NCI-H345 treated with DMSO at 0.1 percent for 48 hours (cell line): ENCODE data around the gene RRAS.

ENCODE experiments used
- DNase-seq: peaks from one replicate; lab custom pipeline; 2025; ENCODE audit not compliant: unreplicated experiment; lab: John Stamatoyannopoulos, UW

RRAS gene

DNA sequence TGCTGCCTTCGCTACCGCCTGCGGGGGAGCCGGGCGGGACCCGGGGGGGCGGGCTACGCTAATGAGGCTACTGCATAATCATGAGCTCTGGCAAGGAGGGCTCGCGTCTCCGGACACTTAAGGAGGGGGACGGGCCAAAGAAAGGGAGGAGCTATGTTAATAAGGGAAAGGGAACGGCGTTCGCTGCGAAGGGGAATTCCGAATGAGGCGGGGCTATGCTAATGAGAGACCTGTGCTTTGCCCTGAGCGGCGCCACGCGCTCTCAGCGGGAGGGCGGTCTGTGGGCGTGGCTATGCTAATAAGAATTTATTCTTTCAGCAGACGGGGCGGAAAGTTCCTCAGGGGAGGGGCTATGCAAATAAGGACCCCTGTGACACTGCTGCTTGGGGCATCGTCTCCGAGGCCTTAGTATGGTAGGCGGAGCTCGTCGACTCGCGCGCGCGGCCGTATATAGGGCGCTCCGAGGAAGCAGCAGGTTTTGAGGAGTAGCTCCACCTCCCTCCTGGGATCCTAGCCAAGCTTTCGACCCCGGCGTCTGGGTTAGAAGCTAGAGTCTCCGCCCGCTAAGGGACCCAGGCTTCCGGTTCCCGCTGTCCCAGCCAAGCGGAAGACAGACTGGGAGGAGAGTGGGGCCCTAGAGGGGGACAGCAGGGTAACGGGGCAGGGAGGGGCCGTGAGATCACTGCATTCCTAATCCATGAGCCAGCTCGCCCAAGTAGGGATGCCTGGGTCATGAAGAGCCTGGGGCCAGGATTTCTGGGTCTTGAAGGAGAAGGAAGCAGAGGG lies at the start of gene RRAS:
Gene RRAS (minus strand): TSS at position 31 of the 786 bp plus-strand sequence. CDS start 45 bp downstream, outside the sequence.
- DNase-seq: peak; percentile 78

DNA sequence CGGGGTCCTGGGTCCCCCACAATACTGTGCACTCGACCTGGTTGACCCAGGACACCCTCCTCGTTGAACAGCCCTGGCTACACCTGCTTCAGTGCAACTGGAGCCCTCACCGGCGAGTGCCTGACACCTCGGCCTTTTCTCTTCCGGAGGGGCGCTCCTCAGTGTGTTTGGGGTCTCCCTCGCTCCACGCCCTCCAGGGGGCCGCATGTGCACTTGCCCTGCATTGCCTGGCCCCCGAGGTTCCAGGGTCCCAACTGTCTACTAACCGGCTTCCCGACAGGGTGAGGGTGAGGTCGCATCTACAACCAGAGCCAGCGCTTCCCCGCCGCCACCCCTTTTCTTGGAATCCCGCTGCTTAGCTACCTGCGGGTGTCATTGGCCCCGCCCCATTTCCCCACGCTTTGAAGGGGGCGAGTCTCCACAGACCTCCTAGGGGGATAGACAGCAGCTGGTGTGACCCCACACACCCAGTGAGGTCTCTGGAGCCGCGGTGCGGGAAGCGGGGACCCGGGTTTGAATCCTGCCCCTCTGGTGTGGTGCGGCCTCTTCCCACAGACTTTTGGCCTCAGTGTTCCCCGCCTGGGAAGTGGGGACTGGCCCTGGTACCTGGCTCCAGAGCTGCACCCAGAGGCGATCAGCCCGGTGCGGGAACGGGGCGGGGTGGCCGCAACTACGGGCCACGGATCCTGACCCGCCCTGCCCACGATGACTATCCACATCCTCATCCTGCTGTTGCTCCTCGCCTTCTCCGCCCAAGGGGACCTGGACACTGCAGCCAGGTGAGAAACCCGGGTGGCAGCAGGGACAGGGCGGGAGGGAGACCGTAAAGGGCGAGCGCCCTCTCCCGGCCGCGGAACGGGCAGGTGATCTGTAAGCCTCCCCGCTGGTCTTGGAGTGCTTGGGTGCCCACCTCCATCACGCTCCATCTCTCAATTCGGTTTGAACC lies 49.5 kb upstream of the RRAS start, which contains the start of gene ADM5:
Gene ADM5 (plus strand): TSS at position 462 of the 946 bp plus-strand sequence. CDS start 244 bp downstream, at position 706.
- DNase-seq: peak; percentile 30

DNA sequence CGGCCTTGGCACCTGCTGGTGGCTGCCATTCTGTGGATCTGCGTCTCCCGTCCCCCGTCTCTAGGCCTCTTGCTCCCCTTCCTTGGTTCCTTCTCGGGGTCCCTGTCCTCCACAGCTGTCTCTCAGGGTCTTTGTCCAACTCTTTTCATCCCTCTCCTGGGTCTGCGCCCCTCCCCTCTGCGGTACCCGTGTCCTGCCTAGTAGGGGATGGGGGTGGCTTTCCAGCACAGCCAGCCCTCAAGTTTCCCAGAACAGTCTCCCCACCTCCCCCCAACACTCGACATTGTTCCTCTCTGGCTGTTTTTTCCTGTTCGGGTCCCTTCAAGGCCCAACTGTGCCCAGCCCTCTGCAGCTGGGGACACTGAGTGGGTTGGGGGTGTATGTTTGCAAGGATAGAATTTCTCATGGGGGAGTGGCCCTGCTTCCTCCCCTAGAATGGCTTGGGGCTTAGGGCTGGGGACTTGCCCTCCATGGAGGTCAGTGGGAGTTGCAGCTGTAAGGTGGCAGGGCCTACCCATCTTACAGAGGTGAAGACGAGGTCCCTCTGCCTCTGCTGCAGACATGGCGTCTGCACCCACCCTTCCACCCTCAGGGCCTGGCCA lies 48.7 kb upstream of the RRAS start:
- DNase-seq: no peak

DNA sequence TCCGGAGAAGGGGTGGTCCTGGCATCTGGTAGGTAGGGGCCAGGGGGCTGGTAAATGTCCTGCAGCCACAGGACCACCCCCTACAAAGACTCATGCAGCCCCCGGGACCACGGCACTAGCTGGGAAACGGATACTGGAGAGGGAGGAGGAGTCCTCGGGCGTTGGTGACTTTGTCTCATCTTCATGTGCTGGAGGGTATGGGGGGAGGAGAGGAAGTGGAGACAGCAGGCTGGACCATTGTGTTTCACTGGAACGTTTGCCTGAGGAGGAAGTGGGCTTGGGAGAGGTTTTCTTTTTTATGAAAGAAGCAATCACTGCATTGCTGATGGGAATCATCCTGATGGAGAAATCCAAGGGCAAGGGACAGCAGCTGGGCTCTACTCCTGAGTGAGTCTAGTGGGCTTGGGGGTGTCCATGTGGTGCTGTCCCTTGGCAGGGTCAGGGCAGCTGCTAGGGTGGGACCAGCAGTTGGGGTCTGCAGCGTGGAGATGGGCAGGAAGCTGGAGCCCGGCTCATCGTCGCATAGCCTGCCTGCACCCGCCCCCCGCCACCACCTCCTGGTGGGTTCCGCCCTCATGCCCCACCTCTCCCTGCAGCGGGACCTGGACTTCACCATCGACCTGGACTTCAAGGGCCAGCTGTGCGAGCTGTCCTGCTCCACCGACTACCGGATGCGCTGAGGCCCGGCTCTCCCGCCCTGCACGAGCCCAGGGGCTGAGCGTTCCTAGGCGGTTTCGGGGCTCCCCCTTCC lies 47.8 kb upstream of the RRAS start:
- DNase-seq: no peak

DNA sequence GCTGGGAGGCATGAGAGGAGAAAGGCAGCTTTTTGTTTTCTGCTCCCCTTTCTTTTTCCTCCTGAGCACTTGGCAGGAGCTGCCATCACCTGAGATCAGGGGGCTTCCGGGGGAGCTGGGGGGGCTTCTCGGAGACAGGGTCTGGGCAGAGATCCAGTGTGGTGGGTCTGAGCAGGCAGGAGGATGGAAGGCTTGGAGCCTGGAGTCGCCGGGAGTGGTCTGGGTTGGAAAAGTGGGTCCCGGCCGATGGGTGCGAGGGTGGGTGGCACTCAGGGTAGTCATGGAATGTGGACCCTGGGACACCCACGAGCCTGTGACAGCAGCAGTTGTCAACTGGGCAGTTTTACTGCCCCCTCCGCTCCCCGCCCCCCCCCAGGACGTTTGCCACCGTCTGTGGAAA lies 47.2 kb upstream of the RRAS start:
- no peak for DNase-seq

DNA sequence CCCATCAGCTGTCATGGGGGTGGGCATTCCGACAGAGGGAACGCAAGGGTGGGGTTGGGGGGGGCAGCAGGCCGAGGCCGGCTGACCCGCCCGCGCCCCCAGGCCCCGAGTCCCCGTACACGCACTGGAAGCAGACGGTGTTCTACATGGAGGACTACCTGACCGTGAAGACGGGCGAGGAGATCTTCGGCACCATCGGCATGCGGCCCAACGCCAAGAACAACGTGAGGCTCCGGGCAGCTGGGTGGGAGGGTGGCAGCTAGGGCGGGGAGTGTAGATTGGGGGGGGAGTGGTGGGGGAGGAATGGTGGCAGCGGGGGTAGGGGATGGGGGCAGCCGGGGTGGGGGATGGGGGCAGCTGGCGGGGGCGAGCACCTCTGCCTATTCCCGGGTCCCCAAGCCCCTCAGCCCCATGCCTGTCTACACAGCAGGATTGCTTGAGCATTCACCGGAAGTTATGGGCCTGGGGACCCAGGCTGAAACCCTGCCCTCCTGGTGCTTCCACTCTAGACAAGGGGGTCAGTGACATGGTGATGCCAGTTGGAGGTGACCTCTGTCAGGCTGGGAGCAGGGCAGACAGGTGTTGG lies 46.7 kb upstream of the RRAS start:
- DNase-seq: no peak

DNA sequence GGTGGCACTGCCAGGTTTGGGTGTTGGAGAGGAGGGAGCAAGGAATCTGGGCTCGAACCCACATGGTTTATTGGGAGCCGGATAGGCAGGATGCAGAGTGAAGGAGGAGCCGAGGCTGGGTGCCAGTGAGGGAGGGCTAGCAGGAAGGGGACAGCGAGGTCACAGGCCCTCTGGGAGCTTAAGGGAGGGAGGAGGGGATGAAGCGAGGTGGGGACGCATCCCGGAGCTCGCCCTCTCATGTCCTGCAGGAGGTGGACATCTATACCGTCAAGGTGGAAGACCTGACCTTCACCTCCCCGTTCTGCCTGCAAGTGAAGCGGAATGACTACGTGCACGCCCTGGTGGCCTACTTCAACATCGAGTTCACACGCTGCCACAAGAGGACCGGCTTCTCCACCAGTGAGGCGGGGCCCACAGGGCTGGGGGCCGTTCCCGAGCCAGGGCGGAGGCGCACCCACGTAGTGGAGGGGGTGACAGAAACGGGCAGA lies 45.9 kb upstream of the RRAS start:
- DNase-seq: no peak

DNA sequence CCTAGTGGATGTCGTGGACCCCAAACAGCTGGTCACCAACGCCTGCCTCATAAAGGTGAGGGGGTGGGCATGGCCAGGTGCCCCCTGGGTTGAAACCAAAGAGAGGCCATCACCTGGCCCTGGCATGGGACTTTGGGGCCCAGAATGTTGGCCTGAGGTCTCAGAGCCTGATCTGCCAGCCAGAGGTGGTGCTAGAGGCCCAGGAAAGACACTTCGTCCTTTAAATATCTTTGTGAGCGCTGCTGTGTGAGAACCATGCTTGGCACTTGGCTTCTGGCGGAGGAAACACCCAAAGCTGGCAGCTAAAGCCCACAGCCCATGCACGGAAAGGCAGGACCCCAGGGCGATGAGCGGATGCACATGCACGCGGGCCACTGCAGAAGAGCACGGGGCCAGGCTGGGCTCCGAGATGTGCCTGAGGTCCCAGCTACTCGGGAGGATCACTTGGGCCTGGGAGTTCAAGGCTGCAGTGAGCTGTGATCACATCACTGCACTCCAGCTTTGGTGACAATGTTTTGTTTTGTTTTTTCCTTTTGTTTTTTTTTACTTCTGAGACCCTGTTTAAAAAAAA lies 45.1 kb upstream of the RRAS start:
- DNase-seq: no peak

DNA sequence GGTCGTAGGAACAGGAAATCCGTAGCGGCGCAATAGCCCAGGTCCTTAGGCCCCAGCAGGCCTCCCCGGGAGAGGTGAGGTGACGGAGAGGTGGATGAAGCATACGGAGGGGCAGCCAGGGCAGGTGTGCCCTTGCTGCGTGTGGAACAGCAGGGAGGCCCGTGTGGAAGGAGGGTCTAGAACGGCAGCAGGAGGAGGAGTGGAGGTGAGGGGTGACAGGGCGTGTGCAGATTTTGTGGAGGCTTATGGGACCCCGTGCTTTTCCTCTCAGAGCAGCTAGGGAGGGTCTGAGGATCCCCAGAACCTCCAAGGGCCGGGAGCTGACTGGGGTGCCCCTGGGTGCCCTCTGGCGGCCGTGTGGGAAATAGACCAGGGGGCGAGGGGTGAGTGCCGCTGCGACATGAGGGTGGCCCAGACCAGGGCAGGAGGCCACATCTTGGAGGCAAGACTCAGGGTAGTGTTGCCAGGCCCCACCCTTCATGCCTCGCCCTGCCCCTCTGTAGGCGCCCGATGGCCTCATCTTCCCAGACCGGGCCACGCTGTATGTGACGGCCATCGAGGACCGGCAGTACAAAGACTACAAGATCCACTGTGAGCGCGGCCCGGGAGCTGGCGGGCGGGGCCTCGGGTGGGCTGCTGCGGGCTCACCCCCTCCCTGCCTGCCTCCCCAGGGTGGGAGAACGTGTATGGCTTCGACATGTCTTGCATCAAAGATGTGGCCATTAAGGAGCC lies 44.5 kb upstream of the RRAS start:
- DNase-seq: no peak

DNA sequence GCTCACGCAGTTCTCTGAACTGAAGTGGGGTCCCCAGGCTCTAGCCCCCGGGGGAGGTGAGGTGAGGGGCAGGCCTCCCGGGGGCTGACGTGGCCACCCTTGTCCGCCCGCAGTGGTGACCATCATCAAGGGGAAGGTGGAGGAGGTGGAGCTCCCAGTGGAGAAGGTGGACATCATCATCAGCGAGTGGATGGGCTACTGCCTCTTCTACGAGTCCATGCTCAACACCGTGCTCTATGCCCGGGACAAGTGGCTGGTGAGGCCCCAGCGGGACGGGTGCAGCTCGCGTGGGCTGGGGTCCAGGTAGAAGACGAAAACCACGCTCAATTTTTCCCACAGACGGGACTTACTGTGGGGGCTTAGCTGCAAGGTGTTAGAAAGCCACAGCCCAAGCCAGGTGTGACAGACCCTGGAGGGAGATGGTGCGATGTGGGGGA lies 43.9 kb upstream of the RRAS start:
- DNase-seq: no peak

DNA sequence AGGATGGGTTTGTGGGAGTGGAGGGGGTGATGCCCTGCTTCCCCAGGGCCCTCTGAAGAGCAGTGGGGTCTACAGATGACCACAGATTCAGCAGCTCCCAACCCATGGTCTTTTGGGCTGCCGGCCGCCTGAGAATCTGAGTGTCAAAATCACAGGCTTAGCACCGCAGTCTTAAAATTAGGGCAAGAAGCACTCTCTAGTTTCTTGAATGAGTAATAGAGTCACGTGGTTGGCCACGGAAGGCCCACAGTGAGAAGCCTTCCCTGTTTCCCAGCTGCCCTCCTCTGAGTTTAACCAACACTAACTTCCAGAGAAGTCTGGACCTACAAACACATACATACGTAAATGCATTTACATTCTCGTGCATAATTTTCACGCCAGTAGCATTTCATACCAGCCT lies 42.3 kb upstream of the RRAS start:
- DNase-seq: no peak

DNA sequence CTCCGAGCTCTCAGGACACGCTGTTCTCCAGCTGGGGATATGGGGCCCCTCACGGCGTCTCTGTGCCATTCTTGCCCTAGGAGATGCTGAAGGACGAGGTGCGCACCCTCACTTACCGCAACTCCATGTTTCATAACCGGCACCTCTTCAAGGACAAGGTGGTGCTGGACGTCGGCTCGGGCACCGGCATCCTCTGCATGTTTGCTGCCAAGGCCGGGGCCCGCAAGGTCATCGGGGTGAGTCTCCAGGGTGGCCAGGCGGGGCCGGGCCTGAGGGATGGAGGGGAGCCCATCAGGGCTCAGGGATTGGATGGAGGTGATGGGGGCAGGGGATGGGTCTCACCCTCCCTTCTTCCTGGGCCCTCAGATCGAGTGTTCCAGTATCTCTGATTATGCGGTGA lies 41.9 kb upstream of the RRAS start:
- DNase-seq: no peak

DNA sequence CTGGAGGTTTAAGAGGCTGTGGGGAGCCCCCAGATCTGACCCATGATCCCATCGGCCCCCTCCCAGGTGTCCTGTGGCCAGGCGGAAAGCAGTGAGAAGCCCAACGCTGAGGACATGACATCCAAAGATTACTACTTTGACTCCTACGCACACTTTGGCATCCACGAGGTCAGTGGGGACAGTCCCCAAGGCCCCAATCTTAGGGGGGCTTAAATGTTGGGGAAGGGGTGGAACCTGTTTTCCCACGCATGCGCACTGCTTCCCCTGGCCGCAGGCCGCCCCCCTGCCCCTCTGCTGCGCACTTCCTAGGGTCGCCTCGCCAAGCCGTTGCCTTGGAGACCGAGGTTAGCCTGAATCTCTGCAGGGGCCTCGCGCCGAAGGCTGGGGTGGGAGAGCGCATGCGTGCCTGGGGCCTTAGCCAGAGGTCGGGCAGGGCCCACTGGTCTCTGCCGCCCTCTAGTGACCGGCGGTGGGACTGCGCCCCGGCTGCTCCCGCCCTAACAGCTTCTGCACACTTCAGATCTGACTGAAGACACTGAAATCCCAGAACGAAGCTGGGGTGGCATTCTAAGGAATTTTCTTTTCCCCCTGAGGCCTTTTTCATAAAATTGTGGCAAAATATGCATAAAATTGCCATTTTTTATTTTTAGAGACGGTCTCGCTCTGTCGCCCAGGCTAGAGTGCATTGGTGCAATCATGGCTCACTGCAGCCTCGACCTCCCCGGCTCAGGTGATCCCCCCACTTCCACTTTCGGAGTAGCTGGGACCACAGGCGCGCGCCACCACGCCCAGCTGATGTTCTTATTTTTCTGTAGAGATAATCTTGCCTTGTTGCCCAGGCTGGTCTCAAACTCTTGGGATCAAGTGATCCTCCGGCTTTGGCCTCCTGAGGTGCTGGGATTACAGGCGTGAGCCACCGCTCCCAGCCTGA lies 40.7 kb upstream of the RRAS start:
- peak; percentile 42 for DNase-seq

DNA sequence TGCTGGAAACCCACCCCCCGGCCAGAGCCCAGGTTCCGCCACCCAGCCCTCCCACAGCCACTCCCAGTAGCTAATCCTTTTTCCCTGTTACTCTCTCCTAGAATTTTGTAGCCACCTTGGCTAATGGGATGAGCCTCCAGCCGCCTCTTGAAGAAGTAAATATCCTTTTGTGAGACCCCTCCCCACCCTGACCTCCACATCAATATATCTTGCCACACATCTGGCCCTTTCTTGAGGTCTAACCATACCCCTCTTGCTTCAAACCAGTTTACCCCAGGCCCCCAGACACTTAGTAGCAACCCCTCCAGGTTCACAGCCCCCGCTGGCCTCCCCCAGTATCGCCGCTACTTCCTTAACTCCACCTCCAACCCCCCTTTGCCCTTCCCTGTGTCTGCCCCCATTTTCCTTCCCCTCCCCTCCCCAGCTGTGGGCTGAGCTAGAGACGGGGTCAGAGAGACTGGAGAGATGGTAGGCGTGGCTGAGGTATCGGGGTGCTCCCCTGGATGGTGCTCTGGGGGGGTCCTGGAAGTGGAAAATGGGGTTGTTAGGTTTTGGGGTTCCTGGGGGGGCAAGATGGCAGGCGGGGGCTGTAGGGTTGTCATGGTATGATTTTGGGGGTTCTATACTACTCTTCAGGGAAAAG lies 39.9 kb upstream of the RRAS start:
- no peak for DNase-seq

DNA sequence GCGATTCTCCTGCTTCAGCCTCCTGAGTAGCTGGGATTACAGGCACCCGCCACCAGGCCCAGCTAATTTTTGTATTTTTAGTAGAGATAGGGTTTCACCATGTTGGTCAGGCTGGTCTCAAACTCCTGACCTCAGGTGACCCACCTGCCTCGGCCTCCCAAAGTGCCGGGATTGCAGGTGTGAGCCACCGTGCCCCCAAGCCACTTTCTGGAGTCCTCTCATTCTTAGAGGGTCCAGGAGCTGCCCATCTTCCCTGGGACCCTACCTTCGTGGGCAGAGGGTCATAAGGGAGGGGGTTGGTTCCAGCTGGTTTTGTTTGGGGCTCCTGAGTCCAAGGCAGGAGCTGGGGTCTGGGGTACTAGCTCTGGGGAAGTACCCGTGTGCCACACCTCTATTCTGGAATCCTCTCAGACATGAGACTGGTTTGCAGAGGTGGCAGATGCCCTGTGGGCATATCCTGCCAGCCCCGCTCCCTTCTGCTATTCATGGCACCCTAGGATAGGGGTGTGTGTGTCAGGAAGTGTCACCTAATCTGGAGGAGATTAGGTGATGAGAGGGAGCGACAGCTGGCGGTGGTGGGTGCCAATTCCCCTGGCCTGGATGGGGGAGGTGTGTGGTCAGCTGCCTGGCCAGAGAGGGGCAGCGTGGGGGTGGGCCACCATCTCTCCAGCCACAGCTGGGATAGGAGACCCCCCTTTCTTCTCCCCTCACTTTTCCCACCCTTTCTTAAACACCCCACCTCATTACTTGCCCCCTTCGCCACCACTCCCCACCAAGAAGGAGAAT lies 39.2 kb upstream of the RRAS start:
- DNase-seq: no peak

DNA sequence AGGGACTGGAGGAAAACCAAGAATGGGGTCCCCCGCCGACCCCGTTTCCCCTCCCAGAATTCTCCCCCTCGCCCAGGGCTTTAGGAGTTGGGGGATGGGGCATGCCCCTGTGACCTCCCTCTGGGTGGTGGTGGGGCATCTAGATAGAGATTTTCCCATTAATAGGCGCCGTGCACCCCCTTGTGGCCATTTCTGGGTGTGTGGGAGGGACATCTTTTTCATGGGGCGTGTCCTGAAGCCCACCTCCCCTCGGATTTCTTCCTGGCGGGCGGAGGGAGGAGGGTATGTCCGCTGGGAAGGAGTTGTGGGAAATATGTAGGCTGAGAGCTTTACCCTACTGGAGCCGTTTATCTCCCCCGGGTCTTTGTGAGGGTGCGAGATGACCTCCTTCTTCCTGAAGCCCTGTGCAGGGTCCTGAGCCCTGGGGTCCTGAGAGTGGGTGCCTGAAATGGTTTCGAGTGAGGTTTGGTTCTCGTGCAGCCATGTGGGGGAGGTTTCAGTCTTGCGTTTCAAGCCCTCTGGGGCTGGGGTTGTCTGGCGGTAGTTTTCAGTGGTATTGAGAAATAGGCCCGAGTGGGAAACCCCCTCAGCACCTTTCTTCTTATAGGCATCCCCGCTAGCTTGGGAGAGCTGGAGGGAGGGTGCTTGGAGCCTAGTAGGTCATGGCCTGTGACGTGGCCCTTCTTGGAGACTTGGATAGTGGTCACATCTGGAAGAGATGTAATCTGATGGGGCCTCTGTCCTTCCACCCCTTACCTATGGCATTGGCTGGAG lies 38.1 kb upstream of the RRAS start:
- peak; percentile 7 for DNase-seq
